Osteocyte (in vitro differentiated cells): ENCODE measurements around the gene HPGD. TPM values are rescaled to one million over a fixed set of nuclear protein-coding genes. Genes with fewer than 3 reads are reported as not detected.

ENCODE experiments used
- DNase-seq: peaks from one replicate; pipeline ENCODE4 v3.0.0; 2021; ENCODE audit warnings: mixed read lengths; ENCODE audit not compliant: unreplicated experiment; ENCODE audit errors: extremely low spot score
- H3K27ac Mint-ChIP-seq: one replicate; pipeline ENCODE4 v1.8.0; 2021; ENCODE audit warnings: mild to moderate bottlenecking, mixed read lengths; ENCODE audit not compliant: unreplicated experiment
- H3K27me3 Mint-ChIP-seq: one replicate; pipeline ENCODE4 v1.8.0; 2021; ENCODE audit warnings: mixed read lengths; ENCODE audit not compliant: unreplicated experiment
- H3K36me3 Mint-ChIP-seq: one replicate; pipeline ENCODE4 v1.8.0; 2021; ENCODE audit warnings: mixed read lengths; ENCODE audit not compliant: unreplicated experiment
- H3K4me1 Mint-ChIP-seq: one replicate; pipeline ENCODE4 v1.8.0; 2021; ENCODE audit warnings: mixed read lengths; ENCODE audit not compliant: unreplicated experiment
- H3K4me3 Mint-ChIP-seq: one replicate; pipeline ENCODE4 v1.8.0; 2021; ENCODE audit warnings: mild to moderate bottlenecking, moderate library complexity, mixed read lengths; ENCODE audit not compliant: unreplicated experiment
- H3K9me3 Mint-ChIP-seq: one replicate; pipeline ENCODE4 v1.8.0; 2021; ENCODE audit warnings: mixed read lengths; ENCODE audit not compliant: unreplicated experiment
- total RNA-seq: library from RNA; stranded (reverse); gene quantifications from 2 replicates; pipeline ENCODE4 v1.2.1, GENCODE V29; 2021
- TF ChIP-seq, protein P1 (sequence below): fragments of 200-600 bp; sonication (generic); IDR thresholded peaks from 2 replicates; pipeline ENCODE4 v1.5.0; 2021; ENCODE audit warnings: antibody characterized with exemption, mild to moderate bottlenecking, moderate library complexity

HPGD gene
- total RNA-seq, 1 donor from 2014 or later, result not detected

DNA sequence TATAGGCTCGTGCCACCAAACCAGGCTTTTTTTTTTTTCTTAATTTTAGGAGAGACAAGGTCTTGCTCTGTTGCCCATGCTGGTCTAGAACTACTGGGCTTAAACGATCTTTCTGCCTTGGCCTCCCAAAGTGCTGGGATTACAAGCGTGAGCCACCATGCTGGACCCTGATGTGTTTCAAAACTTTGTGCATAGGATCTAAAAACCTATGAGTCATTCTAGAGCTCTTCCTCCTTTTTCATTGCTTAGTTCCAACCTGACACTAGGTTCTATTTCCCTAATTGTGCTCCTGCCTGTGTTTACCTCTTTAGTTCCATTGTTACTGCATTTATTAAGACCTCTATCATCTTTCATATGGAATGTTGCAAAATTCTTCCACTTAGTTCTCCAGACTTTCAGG lies 57.3 kb downstream of the HPGD start:
- no peak for DNase-seq
- Mint-ChIP-seq H3K27ac (no peak overlapping the region), H3K4me1 (no peaks in the 10 kb centered on the region), H3K9me3 (peaks cover 11% of the 10 kb centered on the region), H3K27me3 (peaks cover 25% of the 10 kb centered on the region), H3K4me3 (no peak overlapping the region), H3K36me3 (no peaks in the 10 kb centered on the region)
- TF ChIP-seq, protein P1, sequence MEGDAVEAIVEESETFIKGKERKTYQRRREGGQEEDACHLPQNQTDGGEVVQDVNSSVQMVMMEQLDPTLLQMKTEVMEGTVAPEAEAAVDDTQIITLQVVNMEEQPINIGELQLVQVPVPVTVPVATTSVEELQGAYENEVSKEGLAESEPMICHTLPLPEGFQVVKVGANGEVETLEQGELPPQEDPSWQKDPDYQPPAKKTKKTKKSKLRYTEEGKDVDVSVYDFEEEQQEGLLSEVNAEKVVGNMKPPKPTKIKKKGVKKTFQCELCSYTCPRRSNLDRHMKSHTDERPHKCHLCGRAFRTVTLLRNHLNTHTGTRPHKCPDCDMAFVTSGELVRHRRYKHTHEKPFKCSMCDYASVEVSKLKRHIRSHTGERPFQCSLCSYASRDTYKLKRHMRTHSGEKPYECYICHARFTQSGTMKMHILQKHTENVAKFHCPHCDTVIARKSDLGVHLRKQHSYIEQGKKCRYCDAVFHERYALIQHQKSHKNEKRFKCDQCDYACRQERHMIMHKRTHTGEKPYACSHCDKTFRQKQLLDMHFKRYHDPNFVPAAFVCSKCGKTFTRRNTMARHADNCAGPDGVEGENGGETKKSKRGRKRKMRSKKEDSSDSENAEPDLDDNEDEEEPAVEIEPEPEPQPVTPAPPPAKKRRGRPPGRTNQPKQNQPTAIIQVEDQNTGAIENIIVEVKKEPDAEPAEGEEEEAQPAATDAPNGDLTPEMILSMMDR, result no peak

- H3K27ac Mint-ChIP-seq, result no peak overlapping the region
- no peak overlapping the region for H3K4me3 Mint-ChIP-seq
- H3K9me3 Mint-ChIP-seq, result peaks cover 11% of the 10 kb centered on the region
- DNase-seq, result no peak
- no peaks in the 10 kb centered on the region for H3K4me1 Mint-ChIP-seq
- TF ChIP-seq, protein P1, result no peak
- H3K36me3 Mint-ChIP-seq, result no peaks in the 10 kb centered on the region
- peaks cover 19% of the 10 kb centered on the region for H3K27me3 Mint-ChIP-seq
Measured at GRCh38 chr4:174461466-174462106, 60.7 kb downstream of the HPGD start.

- Mint-ChIP-seq H3K27ac (no peak overlapping the region), H3K4me1 (no peaks in the 10 kb centered on the region)
- TF ChIP-seq, protein P1, result no peak
Measured at GRCh38 chr4:174460684-174461083, 61.6 kb downstream of the HPGD start.

GRCh38 chr4:174457468-174457867 lies 64.8 kb downstream of the HPGD start:
- Mint-ChIP-seq H3K27ac (no peak overlapping the region), H3K36me3 (no peaks in the 10 kb centered on the region), H3K4me1 (no peaks in the 10 kb centered on the region), H3K27me3 (peaks cover 24% of the 10 kb centered on the region), H3K9me3 (peaks cover 7% of the 10 kb centered on the region), H3K4me3 (no peak overlapping the region)
- TF ChIP-seq, protein P1, result no peak
- no peak for DNase-seq

More at GRCh38 chr4:174460684-174461083, 61.6 kb downstream of the HPGD start:
- no peaks in the 10 kb centered on the region for H3K36me3 Mint-ChIP-seq
- peaks cover 11% of the 10 kb centered on the region for H3K9me3 Mint-ChIP-seq
- H3K27me3 Mint-ChIP-seq, result peaks cover 22% of the 10 kb centered on the region
- no peak overlapping the region for H3K4me3 Mint-ChIP-seq
- DNase-seq, result no peak

- H3K27ac Mint-ChIP-seq, result no peak overlapping the region
- H3K4me1 Mint-ChIP-seq, result no peaks in the 10 kb centered on the region
Measured at GRCh38 chr4:174454815-174455473, 67.3 kb downstream of the HPGD start.

More at GRCh38 chr4:174454815-174455473, 67.3 kb downstream of the HPGD start:
- TF ChIP-seq, protein P1, result no peak
- H3K9me3 Mint-ChIP-seq, result no peaks in the 10 kb centered on the region
- H3K36me3 Mint-ChIP-seq, result no peaks in the 10 kb centered on the region
- no peak overlapping the region for H3K4me3 Mint-ChIP-seq
- peaks cover 43% of the 10 kb centered on the region for H3K27me3 Mint-ChIP-seq
- no peak for DNase-seq
